Stimulated activated CD4-positive, alpha-beta T cell treated with anti-CD3 and anti-CD28 coated beads, Interleukin-12 subunit alpha, Interleukin-12 subunit beta, amount 100 ng/mL, for 4 hours (primary cell): ENCODE results near the gene CYSTM1.
"Not testable (repeated sequence)": the region's sequence is repeated elsewhere in the genome, so short reads cannot be mapped to it uniquely, and the experiment has no call there.

Experiments used
- DNase-seq: peaks from one replicate; pipeline ENCODE4 v3.0.0-alpha.2; 2020

CYSTM1 gene

DNA sequence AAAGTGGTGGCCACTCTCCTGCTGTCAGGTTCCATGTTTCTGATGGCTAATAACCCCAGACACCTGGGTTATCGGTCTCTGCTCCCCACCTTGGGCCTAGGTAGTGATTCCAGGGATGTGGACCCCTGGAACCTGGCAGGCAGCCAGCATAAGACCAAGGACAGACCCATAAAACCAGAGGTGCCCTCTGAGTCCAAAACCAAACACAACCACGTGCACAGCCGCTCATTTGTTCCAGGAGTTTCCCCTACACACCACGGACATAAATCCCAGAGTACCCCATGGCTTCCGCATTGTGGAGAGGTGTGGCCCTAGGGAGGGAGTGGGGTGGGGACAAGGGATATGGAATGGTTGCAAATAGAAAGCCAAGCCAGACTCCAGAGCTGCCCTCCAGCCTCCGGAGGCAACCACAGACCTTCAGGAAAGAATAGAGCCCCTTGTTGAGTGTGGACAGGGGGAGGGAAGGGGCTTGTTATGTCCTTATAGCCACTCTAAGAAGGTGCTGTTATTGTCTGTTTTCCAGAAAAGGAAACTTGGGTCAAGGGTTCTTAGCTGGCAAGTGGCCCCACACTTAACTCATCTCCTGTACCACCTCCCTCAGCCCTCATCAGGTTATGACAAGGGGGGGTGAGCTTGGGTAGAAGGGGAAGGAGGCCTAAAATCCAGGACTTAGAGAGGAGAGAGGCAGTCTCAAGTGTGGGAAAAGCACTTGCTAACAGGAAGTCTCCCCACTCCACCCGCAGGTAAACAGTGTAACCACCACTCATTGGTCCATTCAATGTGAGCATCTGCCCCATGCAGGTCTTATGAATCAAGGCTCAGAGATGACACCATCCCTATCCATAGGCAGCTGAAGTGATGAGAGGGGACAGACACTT, 23.6 kb upstream of the CYSTM1 start:
- DNase-seq: no peak

DNA sequence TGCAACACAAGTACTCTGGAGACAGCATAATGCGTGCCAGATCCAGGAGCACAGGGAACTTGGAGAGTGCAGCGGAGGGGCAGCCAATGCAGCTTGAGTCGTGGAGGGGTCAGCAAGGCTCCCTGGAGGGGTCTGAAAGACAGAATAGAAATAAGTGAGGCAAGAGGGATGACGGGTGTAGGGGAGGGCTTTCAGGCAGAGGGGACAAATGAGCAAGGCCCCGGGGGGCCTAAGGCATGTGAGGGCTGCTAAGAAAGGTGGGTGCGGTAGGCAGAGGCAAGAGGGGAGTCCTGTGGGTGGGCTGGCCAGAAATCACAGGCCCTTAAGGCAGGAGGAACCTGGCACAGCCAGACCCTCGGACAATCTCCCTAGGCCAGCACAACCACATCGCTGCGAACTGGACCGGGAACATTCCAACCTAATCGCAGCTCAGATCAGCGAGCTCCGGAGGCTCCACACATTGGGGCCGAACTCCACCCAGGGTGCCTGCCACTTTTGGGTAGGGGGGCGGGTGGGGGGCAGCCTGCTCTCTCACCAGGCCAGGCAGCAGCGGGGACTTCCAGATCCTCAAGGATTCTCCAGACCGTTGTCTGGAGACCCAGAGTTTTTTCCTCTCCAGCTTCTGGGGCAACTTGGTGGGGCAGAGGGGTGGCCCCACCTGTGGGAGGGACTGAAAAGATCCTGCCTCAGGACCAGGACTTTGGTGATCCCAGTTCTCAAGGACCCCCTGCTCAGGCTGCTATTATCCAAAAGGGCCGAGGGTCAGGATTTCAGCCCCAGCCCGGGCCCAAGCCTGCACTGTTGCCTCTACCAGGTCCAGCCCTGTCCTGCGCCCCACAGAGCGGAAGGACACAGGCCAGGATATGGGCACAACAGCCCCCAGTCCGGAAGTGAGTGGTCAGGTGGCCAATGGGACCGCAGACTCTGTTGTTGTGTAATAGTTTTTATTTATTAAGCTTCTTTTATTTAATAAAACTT, 22.7 kb upstream of the CYSTM1 start:
- DNase-seq: no peak

DNA sequence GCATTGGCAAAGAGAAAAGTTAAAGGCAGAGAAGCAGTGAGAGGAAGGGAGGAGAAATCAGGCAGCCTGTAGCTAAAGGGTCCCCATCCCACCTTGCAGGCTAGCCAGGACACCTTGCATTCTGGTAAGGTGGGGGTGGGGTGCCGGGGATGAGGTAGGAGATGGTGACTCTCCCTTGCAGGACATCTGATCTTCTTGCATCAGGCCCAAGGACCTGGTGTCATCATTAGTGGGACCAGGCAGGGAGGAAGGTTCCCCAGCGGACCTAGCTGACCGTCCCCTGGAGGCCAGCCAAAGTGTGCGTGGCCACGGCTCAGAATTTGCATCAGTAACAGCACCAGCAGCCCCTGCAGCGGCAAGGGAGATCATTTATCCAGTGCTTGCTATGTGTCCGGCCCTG, 21.7 kb upstream of the CYSTM1 start:
- DNase-seq: no peak

DNA sequence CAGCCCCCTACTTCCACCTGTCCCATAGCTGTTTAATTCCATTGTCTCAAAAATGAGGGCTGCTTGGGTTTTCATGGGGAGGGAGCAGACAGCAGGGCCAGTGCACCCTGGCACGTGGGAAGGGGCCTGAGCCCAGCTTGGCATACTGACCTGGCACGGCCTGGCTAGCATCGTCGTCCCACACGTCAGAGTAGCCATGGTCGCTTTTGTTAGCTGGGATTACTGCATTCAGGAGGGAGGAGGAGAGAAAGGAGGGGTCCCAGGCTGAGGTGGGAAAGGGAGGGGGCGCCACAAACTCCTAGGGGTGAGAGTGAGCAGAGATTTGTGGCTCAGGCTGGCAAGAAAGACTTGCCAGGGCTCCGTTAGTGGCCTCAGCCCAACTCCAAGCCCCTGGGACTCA, 21.1 kb upstream of the CYSTM1 start:
- DNase-seq: no peak

DNA sequence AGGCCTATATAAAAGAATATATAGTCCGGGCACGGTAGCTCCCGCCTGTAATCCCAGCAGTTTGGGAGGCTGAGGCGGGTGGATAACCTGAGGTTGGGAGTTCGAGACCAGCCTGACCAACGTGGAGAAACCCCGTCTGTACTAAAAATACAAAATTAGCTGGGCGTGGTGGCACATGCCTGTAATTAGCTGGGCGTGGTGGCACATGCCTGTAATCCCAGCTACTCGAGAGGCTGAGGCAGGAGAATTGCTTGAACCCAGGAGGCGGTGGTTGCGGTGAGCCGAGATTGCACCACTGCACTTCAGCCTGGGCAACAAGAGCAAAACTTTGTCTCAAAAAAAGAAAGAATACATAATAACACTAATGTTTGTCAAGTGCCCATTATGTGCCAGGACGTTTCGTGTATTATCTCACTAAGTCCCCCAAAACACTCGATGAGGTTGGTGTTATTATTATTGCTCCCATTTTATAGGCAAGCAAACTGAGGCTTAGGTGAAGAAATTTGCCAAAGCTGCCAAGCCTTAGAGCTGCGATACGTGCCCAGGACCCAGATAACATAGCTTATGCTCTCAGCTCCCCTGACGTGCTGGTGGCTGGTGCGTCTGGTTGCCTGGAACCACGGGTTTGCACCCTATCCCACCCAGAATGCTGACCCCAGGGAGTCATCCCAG, 20.1 kb upstream of the CYSTM1 start:
- not testable (repeated sequence) for DNase-seq

DNA sequence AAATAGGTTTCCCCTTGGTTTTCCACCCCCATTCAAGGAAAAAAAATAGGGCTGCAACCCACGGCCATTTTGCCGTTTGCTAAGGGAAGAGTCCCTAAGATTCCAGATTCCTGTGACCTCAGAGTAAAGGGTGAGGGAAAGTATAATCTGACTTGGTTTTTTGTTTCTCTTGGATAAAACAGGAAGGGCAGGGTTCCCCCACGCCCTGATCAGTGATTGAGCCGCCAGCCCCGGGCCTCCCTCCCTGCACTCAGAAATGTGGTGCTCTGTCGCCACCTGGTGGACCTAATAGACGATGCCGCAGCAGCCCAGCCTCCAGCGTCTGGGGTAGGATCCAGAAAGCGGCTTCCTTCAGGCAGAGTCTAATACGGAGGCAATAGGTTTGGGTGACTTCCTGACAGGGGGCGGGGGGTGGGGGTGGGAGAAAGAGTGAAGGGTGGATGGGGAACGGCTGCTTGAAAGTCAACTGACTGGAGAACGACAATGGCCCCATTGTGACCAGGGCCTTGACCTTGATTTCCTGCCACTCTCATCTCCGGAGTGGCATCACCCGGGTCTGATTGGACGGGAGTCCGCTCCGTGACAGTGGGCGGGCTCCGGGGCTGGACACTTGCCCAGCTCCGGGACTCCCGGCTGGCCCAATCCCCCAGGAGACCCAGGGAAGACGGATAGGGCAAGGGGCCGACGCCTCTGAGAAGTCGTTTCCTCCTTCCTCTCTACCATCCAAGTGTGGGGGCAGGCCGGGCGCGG, 17.8 kb upstream of the CYSTM1 start:
- peak; percentile 86 for DNase-seq

DNA sequence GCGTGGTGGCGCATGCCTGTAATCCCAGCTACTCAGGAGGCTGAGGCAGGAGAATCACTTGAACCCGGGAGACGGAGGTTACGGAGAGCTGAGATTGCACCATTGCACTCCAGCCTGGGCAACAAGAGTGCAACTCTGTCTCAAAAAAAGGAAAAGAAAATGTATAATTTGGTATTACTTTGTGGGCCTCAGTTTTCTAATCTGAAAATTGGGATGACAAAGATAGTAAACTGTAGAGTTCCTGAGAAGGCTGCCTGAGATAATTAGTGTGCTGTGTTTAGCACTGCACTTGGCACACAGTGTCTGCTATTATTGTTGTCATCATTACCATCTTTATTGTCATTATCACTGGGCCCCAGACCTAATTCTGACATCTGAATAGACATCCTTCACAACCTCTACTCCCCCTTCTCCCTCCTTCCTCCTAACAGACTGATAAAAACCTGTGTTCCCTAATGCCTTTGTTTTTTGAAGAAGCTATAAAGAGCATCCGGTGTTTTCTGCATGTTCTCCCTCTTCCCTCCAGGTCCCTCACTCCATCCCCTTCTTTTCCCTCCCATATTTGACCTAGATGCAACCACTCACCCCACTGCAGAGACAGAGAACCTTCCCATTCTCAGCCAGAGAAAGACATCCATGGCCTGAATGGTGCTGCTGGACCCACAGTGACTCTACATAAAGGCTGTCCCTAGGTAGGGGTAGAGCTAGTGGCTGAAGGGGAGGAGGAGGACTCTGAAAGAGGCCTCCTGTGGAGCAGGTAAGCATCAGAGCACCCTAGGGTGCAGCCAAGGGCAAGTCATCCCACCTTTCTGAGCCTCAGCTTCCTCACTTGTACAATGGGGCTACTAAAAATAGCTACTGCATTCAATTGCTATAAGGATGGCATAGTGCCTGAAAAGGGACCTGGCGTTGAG, 15.7 kb upstream of the CYSTM1 start:
- DNase-seq: no peak

DNA sequence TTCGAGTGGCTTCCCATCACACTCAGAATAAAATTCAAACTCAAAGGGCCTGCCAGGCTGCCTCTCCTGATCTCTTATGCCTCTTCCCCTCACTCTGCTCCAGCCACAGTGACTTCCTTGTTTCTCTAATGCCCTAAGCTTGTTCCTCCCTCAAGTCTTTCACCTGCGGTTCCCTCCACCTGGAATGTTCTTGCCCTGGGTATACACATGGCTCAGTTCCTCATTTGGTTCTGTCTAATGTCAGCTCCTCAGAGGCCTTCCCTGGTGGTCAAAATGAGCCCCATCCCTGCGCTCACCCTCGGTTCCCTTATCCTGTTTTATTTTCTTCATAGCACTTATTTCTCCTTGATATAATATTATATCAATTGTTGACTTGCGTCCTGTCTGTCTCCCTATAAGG, 12.7 kb upstream of the CYSTM1 start:
- no peak for DNase-seq

DNA sequence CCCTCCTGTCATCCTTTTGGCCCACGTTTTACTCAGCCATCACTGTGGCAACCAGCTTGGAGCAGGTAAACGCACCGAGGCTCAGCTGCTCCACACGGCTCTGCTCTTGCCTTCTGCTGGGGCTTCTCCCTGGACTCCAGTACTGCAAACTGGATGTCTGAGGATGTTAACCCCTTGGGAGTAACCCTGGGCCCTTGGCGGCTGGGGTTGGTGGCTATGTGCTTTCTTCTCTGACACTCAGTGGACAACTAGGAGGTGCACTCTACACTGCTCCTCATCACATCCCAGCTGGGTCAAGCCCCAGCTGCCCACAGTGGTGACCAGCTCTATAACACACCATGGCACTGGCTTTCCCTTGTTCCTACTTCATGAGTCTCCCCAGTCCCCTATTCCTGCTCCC, 12.2 kb upstream of the CYSTM1 start:
- DNase-seq: no peak

DNA sequence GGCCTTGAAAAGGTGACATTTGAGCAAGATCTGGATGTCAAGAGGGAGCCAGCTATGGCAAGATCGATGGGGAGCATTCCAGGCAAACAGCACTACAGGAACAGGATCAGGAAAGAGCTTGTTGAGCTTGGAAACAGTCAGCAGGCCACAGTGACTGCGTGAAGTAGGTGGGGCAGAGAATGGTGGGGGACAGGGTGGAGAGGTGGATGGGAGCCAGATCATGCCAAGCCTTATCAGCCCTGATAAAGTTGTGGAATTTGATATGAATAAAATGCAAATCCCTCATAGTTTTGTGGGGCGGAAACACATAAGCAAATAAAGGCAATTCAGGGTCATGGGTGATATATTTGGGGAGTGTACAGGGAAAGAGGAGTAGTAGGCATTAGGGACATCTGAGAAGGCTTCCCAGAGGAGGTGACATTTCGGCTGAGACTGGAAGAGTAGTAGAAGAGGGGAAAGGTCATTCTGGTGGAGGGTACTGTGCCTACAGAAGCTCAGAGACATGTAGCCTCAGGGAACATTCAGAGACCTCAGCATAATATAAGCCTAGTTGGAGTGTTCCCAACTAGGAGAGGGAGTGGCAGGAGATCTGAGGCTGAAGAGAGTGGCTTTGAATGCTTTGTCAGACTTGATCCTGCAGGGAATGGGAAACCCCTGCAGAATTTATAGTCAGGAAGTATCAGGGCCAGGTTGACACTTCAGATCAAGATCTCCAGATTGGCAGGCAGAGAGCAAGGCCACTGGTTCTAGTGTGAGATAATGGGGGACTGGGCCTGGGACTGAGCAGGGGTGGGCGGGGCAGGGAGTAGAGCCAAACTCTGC, 9.7 kb upstream of the CYSTM1 start:
- no peak for DNase-seq

DNA sequence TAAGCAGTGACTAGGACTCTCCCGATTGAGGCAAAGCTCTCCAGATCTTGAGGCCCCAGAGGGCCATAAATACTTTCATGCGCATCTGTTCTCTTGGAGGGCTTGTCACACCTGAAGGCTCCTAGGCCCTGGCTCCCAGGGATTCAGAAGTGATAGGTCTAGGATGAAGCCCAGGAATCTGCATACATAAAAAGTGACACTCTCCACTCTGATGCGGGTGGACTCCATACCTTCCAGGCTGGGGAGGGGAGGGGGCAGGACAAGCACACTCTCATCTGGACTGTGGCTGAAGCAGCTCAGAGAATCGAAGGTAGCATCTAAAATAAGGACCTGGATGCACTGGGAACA, 9.1 kb upstream of the CYSTM1 start:
- no peak for DNase-seq

DNA sequence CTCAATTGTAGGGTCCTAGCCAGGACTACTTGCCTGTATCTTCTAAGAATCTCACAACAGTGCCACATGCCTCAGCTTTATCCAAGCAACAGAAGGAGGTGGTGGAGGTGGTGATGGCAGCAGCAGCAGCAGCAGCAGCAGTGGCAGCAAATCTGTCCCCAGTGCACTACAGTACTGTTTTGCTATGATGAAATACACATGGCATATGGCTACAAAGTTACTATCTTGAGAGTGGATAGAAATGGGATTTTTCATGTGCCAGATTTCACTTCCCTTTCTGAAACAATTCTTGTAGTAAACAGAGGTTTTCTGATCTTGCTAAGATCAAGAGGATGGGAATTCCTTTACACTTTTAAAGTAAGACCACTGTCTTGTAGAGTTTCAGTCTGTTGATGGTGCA, 8.1 kb upstream of the CYSTM1 start:
- no peak for DNase-seq

DNA sequence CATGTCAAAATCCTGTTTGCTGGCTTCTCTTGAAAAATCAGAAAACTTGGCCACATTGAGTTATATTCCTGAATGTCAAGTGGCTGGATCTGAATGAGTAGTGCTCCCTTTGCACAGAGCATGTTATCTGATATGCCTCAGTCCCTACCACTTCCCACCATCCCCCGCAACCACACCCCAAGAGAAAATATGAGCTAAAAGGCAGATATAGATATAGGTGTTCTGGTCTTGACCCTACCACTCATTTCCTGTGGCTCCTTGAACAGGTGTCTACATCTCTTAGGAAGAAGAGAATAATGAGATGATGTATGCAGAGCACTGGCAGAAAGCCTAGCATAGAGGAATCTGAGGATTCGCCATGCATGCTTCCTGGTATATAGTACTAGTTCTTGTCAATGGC, 6.6 kb upstream of the CYSTM1 start:
- no peak for DNase-seq

DNA sequence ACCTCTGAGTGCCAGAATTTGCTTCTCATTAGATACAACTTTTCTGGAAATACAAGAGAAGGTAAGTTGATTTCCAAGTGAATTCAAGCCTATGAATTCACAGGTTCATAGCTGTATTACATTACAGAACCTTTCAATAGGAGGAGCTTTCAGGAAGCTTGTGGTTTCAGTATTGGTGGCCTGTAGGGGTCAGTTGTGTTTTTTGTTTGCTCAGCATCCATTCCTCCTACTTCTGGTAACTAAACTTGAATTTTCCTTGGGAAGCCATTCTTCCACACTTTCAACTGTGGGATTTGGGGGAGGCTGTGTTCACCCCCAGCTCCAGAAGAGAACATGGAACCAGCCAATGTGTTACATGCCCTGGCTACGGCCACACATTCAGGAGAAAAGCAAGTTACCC, 5.6 kb upstream of the CYSTM1 start:
- DNase-seq: no peak

DNA sequence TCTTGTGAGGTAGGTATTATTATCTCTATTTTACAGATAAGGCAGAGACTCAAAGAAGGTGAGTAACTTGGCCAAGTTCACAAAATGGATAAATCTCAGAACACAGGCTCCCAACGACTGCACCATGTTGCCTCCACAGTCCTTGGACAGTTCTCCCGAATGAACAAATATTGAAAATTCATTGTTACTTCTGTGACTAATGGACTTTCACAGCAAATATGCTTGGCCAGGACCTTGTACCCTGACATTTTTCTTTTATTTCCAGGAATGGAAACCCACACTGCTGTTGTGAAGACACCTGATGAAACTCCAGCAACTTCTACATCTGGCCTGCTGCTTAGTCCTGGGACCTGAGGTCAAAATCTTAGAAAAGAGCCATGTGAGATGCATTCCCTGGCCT, 2.5 kb upstream of the CYSTM1 start:
- DNase-seq: no peak

DNA sequence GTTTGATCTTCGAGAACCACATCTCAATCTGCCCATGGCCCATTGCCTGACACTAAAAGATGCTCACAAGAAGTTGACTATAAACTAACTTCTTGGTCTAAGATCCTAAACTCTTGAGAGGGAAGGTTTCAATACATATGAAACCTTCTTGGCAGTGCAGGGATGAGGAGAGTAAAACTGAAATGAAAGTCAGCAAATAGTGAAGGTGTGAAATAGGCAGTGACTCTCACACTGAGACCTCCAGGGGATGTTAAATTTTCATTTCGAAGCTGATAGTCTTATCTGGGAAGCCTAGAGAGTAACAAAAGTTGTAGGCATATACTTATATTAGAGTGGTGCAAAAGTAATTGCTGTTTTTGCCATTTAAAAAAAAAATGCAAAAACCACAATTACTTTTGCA, 974 bp upstream of the CYSTM1 start:
- no peak for DNase-seq

DNA sequence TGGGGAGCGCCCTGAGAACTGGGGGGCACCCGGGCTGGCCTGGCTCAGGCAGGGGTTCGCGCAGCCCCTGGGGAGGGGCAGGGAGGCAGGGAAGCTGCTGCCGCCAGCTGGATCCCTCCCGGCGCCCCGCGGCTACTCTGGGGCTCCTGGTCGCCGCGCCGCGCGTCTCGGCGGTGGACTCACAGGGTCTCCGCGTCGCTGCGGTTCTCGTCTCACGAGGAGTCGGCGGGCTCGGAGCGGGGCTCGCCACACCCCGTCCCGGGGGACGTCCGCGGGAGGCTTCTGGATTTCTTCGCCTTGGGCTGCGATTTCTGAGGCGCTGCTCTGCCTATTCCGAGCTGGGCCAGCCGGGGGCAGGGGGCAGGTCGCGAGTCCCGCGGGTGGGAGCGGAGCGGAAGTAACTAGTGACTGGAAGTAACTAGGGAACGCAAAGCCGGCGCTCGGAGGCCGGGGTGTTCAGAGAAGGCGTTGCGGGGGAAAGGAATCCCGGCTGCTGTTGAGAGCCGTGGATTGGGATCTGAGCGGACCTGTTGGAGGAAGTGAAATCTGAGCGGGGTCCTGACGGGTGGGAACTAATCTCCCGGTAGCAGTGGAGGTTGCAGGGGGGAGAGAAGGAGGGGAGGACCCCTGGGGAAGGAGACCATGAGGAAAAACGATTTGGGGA, 511 bp downstream of the CYSTM1 start:
- peak; percentile 47 for DNase-seq

DNA sequence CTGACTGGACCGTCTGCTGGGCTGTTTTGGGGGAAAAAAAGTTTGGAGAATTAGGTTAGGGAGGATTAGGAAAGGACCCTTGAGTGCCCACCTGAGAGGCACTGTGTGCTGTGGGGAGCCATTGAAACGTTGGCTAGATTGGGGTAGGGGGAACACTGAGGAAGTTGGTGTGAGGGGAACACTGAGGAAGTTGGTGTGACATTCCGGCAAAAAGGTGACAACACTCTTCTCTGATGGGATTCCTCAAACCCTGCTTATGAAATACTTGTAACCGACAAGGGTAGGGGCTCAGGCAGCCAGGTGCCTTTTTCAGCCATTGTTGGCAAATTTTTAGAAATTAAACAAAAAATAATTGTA, 1.0 kb downstream of the CYSTM1 start:
- no peak for DNase-seq

DNA sequence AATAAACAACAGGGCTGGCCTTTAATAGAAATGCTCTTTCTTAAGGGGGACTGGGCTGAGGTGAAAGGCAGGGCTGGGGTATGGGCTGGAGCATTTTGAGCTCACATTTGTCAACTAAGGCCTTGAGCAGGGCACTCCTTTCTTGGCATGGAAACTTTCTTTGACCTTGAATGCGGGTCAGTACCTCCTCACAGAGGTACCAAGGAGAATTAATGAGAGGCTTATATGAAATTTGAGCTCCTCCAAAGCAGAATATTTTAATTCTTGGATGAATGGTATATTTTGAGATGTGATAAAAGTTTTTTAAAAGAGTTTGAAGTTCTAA, 3.1 kb downstream of the CYSTM1 start:
- DNase-seq: no peak

DNA sequence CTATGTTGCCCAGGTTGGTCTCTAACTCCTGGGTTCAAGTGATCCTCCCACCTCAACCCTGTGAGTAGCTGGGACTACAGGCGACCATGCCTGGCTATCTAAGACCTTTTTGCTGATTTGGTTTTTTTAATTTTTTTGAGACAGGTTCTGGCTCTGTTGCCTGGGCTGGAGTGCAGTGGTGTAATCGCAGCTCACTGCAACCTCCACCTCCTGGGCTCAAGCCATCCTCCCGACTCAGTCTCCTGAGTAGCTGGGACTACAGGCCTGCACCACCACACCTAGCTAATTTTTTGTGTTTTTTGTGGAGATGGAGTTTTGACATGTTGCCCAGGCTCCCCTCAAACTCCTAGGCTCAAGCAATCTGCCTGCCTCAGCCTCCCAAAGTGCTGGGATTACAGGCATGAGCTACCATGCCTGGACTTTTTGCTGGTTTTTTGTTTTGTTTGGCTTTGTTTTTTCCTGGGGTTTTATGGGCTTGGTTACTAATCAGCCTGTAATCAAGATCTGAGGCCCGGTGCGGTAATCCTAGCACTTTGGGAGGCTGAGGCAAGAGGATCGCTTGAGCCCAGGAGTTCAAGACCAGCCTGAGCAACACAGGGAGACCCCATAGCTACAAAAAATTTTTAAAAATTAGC, 3.6 kb downstream of the CYSTM1 start:
- DNase-seq: no peak
